ENCODE measurements around the gene PAXX.

PAXX gene

DNA sequence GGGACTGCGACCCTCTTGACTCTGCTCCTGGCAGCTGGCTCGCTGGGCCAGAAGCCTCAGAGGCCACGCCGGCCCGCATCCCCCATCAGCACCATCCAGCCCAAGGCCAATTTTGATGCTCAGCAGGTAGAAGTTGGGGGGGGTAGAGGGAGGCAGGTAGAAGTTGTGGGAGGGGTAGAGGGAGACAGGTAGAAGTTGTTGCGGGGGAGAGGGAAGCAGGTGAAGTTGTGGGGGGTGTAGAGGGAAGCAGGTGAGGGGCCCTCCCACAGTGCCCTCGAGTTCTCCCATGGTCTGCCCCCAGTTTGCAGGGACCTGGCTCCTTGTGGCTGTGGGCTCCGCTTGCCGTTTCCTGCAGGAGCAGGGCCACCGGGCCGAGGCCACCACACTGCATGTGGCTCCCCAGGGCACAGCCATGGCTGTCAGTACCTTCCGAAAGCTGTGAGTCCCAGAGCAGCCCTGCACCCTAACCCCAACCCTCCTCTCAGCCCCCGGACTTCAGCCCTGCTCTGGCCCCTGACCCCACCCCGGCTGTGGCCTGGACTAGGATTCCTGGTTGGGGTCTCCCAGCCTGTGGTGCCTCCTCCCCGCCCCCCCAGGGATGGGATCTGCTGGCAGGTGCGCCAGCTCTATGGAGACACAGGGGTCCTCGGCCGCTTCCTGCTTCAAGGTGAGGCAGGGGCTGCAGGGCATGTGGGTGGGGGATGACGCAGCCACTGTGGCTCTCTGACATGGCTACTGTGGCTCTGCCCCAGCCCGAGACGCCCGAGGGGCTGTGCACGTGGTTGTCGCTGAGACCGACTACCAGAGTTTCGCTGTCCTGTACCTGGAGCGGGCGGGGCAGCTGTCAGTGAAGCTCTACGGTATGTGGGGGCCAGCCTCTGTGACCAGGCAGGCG, 46.6 kb upstream of the PAXX start:
- no peak overlapping the region for H3K4me3 ChIP-seq (ENCODE audit: low read depth, low read length)
- CTCF ChIA-PET = interaction anchor here (0.6 to 6.3 kb wide), 15 partner anchors 9 to 217 kb away, joined by 3 to 148 read pairs (median 3); partner anchors contain the start of genes ABCA2 and TRAF2
- no peak for DNase-seq (ENCODE audit: low read depth, low spot score)
- TF ChIP-seq, protein P1, sequence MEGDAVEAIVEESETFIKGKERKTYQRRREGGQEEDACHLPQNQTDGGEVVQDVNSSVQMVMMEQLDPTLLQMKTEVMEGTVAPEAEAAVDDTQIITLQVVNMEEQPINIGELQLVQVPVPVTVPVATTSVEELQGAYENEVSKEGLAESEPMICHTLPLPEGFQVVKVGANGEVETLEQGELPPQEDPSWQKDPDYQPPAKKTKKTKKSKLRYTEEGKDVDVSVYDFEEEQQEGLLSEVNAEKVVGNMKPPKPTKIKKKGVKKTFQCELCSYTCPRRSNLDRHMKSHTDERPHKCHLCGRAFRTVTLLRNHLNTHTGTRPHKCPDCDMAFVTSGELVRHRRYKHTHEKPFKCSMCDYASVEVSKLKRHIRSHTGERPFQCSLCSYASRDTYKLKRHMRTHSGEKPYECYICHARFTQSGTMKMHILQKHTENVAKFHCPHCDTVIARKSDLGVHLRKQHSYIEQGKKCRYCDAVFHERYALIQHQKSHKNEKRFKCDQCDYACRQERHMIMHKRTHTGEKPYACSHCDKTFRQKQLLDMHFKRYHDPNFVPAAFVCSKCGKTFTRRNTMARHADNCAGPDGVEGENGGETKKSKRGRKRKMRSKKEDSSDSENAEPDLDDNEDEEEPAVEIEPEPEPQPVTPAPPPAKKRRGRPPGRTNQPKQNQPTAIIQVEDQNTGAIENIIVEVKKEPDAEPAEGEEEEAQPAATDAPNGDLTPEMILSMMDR (IDR thresholded peaks at IDR 0.05; ENCODE audit: insufficient read depth, low read length, missing control alignments) = no peak
- POLR2A ChIA-PET = no interaction called here

- ChIA-PET POLR2A (no interaction called here), CTCF (interaction anchor here (1.0 to 6.3 kb wide), 14 partner anchors 8 to 120 kb away, joined by 3 to 148 read pairs (median 7); partner anchors contain the start of genes ABCA2 and TRAF2)
- TF ChIP-seq, protein P1 (IDR thresholded peaks at IDR 0.05; ENCODE audit: insufficient read depth, low read length, missing control alignments) = no peak
- no peak overlapping the region for H3K4me3 ChIP-seq (ENCODE audit: low read depth, low read length)
- DNase-seq (ENCODE audit: low read depth, low spot score) = no peak
These were observed 45.8 kb upstream of the PAXX start for GRCh38 chr9:136946228-136947027.

- DNase-seq (ENCODE audit: low read depth, low spot score) = no peak
- H3K4me3 ChIP-seq (ENCODE audit: low read depth, low read length) = no peak overlapping the region
- TF ChIP-seq, protein P1 (IDR thresholded peaks at IDR 0.05; ENCODE audit: insufficient read depth, low read length, missing control alignments) = no peak
- ChIA-PET POLR2A (interaction anchor here (1.5 to 1.6 kb wide), 2 partner anchors 11 to 88 kb away, joined by 6 to 13 read pairs; no protein-coding TSS in a partner anchor), CTCF (interaction anchor here (0.7 to 6.3 kb wide), 29 partner anchors 7 to 122 kb away, joined by 3 to 148 read pairs (median 6); partner anchors contain the start of genes ABCA2, FUT7, NPDC1 and PAXX)
These were observed 45.0 kb upstream of the PAXX start for GRCh38 chr9:136947028-136947891.

DNA sequence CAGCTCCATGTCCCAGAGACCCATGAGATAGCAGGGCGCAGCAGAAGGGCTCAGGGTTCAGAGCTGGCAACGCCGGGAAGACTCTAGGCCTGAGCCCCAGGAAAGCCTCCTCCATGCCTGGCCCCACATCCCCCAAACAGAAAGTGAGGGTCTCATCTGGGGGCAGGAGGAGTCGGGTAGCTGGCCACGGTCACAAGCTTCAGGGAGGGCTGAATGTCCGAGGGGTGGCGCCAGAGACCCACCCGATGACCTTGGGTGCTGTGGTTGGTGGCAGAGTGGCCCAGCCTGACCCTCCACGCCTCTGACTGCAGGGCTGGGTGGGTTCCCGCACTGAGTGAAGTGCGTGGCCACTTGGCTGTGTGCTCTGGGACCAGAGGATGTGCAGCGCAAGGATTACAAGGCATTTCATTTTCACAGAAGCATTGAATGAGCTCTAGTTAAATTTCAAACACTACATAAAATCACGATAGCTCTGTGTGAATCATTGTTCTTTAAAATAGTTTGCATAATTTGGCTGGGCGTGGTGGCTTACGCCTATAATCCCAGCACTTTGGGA, 44.2 kb upstream of the PAXX start:
- CTCF ChIA-PET = interaction anchor here (0.6 to 6.3 kb wide), 34 partner anchors 10 to 135 kb away, joined by 3 to 148 read pairs (median 5); partner anchors contain the start of genes ABCA2, AJM1, FUT7 and NPDC1
- POLR2A ChIA-PET = interaction anchor here (1.5 to 1.6 kb wide), 2 partner anchors 11 to 87 kb away, joined by 6 to 13 read pairs; no protein-coding TSS in a partner anchor
- DNase-seq (ENCODE audit: low read depth, low spot score) = no peak
- TF ChIP-seq, protein P1 (IDR thresholded peaks at IDR 0.05; ENCODE audit: insufficient read depth, low read length, missing control alignments) = peak; percentile 58
- H3K4me3 ChIP-seq (ENCODE audit: low read depth, low read length) = no peak overlapping the region

DNA sequence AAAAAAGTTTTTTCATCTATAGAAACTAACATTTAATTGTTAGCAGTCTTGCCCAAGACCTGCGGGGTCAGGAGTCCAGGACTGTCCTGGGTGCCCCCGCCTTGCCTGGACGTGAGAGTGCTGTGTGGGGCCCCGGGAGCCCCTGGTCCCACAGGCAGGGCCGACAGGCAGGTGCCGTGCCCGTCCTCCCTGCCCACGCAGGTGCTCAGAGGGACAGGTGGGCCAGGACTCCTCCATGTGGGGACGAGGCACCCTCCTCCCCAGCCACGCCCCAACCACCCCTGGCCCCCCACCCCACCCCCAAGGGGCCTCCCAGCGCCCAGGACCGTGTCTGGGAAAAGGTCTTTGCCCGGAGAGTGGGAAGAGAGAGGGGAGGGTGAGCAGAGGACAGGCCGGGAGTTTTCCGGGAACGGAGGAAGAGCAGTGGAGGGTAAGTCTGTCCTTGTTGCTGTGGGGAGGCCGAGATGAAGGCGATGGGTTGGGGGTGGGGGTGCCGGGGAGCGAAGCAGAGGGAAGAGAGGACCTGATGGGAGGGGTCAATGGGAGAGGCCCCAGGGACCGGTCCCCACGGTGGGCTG, 42.9 kb upstream of the PAXX start:
- ChIA-PET CTCF (interaction anchor here (6.3 kb wide), 1 partner anchor 87 kb away, joined by 148 read pairs; no protein-coding TSS in a partner anchor), POLR2A (no interaction called here)
- TF ChIP-seq, protein P1 (IDR thresholded peaks at IDR 0.05; ENCODE audit: insufficient read depth, low read length, missing control alignments) = no peak
- peak overlapping the region; percentile 58 for H3K4me3 ChIP-seq (ENCODE audit: low read depth, low read length)
- no peak for DNase-seq (ENCODE audit: low read depth, low spot score)

All from AG04449 (cell line).